Occipital lobe (tissue), 2 donors: ENCODE measurements around the gene PCDHGA12. TPM values are rescaled to one million over a fixed set of nuclear protein-coding genes. Genes with fewer than 3 reads are reported as not detected.
"Not testable (repeated sequence)": the region's sequence is repeated elsewhere in the genome, so short reads cannot be mapped to it uniquely, and the experiment has no call there.

ENCODE experiments used
- DNase-seq: peaks from one replicate; lab custom pipeline; 2025; lab: John Stamatoyannopoulos, UW
- total RNA-seq: library from RNA; depleted of rRNA; stranded (reverse); fragments of >200 nt; gene quantifications from one replicate; pipeline ENCODE4 v1.2.3, GENCODE V29; 2014

PCDHGA12 gene
- total RNA-seq: 6.9 TPM

GRCh38 chr5:141430332-141431113, at the start of gene PCDHGA12:
Gene PCDHGA12 (plus strand): TSS chr5:141430507. CDS start chr5:141430760, 253 bp downstream.
- no peak for DNase-seq

DNA sequence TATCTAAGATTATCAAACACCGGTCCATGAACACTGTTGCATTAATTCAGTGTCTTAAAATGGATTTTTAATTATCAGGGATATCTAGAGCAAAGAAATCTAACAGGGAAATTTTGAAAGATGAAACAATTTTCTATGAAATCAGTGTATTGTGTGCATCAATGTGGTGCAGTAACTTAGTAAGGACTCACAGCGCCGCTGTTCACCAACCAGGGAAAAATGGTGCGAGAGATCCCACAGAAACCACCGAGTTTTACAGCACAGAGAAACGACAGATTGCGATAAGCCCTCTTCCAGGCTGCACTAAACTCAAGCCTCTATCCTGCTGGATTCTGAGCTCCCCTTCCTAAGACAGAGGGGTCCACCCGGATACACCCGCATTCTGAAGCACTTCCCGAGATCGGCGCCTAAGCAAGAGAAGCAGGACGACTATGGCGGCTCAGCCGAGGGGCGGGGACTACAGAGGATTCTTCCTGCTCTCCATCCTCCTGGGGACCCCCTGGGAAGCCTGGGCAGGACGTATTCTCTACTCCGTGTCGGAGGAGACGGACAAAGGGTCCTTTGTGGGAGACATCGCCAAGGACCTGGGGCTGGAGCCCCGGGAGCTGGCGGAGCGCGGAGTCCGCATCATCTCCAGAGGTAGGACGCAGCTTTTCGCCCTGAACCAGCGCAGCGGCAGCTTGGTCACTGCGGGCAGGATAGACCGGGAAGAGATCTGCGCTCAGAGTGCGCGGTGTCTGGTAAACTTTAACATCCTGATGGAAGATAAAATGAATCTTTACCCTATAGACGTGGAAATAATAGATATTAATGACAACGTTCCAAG, 47.6 kb upstream of the PCDHGA12 start, which contains the start of gene PCDHGA7:
Gene PCDHGA7 (plus strand): TSS at position 274 of the 826 bp plus-strand sequence. CDS start 158 bp downstream, at position 432.
- DNase-seq: no peak

GRCh38 chr5:141383345-141383744, 47.0 kb upstream of the PCDHGA12 start:
- DNase-seq: no peak

DNA sequence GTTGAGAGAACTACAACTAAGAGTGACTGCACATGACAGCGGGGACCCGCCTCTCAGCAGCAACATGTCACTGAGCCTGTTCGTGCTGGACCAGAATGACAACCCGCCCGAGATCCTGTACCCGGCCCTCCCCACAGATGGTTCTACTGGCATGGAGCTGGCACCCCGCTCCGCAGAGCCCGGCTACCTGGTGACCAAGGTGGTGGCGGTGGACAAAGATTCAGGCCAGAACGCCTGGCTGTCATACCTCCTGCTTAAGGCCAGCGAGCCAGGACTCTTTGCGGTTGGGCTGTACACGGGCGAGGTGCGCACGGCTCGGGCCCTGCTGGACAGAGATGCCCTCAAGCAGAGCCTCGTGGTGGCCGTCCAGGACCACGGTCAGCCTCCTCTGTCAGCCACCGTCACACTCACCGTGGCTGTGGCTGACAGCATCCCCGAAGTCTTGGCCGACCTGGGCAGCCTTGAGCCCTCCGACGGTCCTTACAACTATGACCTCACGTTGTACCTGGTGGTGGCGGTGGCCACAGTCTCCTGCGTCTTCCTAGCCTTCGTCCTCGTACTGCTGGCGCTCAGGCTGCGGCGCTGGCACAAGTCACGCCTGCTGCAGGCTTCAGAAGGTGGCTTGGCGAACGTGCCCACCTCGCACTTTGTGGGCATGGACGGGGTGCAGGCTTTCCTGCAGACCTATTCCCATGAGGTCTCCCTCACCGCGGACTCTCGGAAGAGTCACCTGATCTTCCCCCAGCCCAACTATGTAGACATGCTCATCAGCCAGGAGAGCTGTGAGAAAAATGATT, 45.6 kb upstream of the PCDHGA12 start:
- DNase-seq: no peak

- DNase-seq: not testable (repeated sequence)
Measured at GRCh38 chr5:141387557-141388311, 42.6 kb upstream of the PCDHGA12 start, which contains the start of gene PCDHGB4. Gene PCDHGB4 (plus strand): TSS chr5:141387698. CDS start chr5:141387885, 187 bp downstream.

DNA sequence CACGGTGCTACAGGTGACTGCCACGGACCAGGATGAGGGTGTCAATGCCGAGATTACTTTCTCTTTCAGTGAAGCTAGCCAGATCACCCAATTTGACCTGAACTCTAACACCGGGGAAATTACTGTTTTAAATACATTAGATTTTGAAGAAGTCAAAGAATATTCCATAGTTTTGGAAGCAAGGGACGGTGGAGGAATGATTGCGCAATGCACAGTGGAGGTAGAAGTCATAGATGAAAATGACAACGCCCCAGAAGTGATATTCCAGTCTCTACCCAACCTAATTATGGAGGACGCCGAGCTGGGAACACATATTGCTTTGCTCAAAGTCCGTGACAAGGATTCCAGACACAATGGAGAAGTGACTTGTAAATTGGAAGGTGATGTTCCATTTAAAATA, 41.6 kb upstream of the PCDHGA12 start:
- DNase-seq: no peak

GRCh38 chr5:141389153-141390042, 40.9 kb upstream of the PCDHGA12 start:
- no peak for DNase-seq

DNA sequence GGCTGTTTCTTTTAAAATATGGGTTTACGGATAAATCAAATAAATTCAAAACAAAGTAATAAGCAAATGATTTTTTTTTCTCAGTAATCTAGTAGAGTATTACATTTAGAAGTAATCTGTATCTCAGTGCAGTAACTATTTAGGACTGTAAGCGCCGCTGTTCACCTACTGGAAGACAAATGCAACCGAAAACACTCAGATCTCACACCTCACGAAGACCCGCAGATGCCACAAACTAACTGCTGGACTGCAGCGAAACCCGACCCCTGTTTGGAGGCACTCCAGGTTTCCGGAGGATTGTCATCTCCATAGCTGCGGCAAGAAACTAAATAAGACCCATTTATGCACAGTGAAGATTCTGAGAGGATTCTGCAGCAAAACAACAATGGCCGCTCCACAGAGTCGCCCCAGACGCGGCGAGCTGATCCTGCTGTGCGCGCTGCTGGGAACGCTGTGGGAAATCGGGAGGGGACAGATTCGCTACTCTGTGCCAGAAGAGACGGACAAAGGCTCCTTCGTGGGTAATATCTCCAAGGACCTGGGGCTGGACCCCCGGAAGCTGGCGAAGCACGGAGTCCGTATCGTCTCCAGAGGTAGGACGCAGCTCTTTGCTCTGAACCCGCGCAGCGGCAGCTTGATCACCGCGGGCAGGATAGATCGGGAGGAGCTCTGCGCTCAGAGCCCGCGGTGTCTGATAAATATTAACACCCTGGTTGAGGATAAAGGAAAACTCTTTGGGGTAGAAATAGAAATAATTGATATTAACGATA, 37.7 kb upstream of the PCDHGA12 start, which contains the start of gene PCDHGA8:
Gene PCDHGA8 (plus strand): TSS at position 205 of the 770 bp plus-strand sequence. CDS start 181 bp downstream, at position 386.
- DNase-seq: no peak

DNA sequence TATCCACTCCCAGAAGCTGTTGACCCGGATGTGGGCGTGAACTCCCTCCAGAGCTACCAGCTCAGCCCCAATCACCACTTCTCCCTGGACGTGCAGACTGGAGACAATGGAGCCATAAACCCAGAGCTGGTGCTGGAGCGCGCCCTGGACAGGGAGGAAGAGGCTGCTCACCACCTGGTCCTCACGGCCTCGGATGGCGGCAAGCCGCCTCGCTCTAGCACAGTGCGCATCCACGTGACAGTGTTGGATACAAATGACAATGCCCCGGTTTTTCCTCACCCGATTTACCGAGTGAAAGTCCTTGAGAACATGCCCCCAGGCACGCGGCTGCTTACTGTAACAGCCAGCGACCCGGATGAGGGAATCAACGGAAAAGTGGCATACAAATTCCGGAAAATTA, 37.0 kb upstream of the PCDHGA12 start:
- no peak for DNase-seq

GRCh38 chr5:141394401-141395187, 35.7 kb upstream of the PCDHGA12 start:
- DNase-seq: not testable (repeated sequence)

DNA sequence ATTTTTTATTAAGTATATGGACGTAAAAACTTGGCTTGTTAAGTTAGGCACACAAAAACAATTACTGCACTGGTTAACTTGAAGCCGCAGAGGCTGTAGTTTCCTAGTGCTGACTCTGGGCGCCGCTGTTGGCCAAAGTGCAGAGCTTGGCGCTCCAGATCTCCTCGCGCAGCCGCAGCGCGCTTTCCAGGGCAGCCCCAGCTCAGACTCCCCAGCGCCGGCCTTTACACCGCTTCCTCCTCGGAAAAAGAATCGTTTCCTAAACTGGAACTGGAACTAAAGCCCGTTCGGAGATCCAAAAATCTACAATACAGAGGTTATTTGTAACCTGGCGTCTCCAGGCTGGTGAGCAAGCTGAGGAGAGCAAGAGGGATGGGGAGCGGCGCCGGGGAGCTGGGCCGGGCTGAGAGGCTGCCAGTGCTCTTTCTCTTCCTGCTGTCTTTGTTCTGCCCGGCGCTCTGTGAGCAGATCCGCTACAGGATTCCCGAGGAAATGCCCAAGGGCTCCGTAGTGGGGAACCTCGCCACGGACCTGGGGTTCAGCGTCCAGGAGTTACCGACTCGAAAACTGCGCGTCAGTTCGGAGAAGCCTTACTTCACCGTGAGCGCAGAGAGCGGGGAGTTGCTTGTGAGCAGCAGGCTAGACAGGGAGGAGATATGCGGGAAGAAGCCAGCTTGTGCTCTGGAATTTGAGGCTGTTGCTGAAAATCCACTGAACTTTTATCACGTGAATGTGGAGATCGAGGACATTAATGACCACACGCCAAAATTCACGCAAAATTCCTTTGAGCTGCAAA, 32.4 kb upstream of the PCDHGA12 start, which contains the start of gene PCDHGB5:
Gene PCDHGB5 (plus strand): TSS at position 192 of the 796 bp plus-strand sequence. CDS start 181 bp downstream, at position 373.
- not testable (repeated sequence) for DNase-seq

DNA sequence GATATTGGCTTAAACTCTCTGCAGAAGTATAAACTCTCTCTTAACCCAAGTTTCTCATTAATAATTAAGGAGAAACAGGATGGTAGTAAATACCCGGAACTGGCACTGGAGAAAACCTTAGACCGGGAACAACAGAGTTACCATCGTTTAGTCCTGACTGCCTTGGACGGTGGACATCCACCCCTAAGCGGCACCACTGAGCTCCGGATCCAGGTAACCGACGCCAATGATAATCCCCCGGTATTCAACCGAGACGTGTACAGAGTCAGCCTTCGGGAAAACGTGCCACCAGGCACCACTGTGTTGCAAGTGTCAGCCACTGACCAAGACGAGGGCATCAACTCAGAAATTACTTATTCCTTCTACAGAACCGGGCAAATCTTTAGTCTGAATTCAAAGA, 31.7 kb upstream of the PCDHGA12 start:
- no peak for DNase-seq

DNA sequence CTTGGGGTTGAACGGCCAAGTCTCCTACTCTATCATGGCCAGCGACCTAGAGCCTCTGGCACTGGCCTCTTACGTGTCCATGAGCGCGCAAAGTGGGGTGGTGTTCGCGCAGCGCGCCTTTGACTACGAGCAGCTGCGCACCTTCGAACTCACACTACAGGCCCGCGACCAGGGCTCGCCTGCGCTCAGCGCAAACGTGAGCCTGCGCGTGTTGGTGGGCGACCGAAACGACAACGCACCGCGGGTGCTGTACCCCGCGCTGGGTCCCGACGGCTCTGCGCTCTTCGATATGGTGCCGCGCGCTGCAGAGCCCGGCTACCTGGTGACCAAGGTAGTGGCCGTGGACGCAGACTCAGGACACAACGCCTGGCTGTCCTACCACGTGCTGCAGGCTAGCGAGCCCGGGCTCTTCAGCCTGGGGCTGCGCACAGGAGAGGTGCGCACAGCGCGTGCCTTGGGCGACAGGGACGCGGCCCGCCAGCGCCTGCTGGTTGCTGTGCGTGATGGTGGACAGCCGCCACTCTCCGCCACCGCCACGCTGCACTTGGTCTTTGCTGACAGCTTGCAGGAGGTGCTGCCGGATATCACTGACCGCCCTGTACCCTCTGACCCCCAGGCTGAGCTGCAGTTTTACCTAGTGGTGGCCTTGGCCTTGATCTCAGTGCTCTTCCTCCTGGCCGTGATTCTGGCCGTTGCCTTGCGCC, 30.6 kb upstream of the PCDHGA12 start:
- no peak for DNase-seq

DNA sequence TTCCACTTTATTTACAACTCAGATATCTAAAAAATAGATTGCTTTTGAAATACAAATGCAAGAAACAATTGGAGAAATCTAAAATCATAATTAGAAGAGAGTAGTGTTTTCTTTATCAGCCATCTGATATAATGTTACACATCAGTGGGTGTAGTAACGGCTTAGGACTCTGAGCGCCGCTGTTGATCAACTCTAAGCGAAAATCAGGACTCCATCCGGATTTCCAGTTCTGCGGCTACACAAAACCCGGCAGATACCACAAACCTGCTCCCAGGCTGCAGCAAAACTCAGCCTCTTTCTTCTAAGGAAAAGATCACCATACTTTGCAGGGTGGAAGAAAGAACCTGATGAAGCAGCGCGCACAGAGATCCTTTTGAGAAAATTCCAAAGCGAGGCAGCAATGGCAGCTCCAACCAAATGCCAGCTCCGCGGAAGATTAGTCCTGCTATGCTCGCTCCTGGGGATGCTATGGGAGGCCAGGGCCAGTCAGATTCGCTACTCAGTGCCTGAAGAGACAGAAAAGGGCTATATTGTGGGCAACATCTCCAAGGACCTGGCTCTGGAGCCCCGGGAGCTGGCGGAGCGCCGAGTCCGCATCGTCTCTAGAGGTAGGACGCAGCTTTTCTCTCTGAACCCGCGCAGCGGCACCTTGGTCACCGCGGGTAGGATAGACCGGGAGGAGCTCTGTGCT, 27.6 kb upstream of the PCDHGA12 start, which contains the start of gene PCDHGA9:
Gene PCDHGA9 (plus strand): TSS at position 226 of the 691 bp plus-strand sequence. CDS start 175 bp downstream, at position 401.
- no peak for DNase-seq

GRCh38 chr5:141403387-141403786, 26.9 kb upstream of the PCDHGA12 start:
- DNase-seq: no peak
